VCaP (cell line): ENCODE measurements around the gene SMOC1.

Experiments used
- H3K27ac ChIP-seq: fragments of 450-650 bp; 2 replicates; pipeline ENCODE4 v1.5.1; 2017
- CTCF ChIP-seq: fragments of 450-650 bp; conservative IDR thresholded peaks from 2 replicates; pipeline ENCODE4 v1.5.1; 2017; ENCODE audit warnings: mild to moderate bottlenecking, moderate library complexity

Gene SMOC1

GRCh38 chr14:69945347-69945746 lies 66.1 kb downstream of the SMOC1 start:
- no peak overlapping the region for H3K27ac ChIP-seq
- no peak for TF ChIP-seq CTCF

- TF ChIP-seq CTCF, result no peak
- H3K27ac ChIP-seq, result no peak overlapping the region
Measured at GRCh38 chr14:69945912-69946311, 66.7 kb downstream of the SMOC1 start.

- H3K27ac ChIP-seq, result no peak overlapping the region
- TF ChIP-seq CTCF, result no peak
Measured at GRCh38 chr14:69948351-69948750, 69.1 kb downstream of the SMOC1 start.

- H3K27ac ChIP-seq, result no peak overlapping the region
- TF ChIP-seq CTCF, result no peak
Measured at GRCh38 chr14:69951263-69951662, 72.0 kb downstream of the SMOC1 start.

GRCh38 chr14:69951935-69952334 lies 72.7 kb downstream of the SMOC1 start:
- no peak overlapping the region for H3K27ac ChIP-seq
- no peak for TF ChIP-seq CTCF

- no peak overlapping the region for H3K27ac ChIP-seq
- no peak for TF ChIP-seq CTCF
Measured at GRCh38 chr14:69953266-69953915, 74.2 kb downstream of the SMOC1 start.

GRCh38 chr14:69955855-69956845 lies 76.9 kb downstream of the SMOC1 start:
- no peak for TF ChIP-seq CTCF
- no peak overlapping the region for H3K27ac ChIP-seq
